ENCODE results near the gene SUMO3. TPM values are rescaled to one million over a fixed set of nuclear protein-coding genes. Genes with fewer than 3 reads are reported as not detected.

Gene SUMO3
- total and polyA plus RNA-seq, 2 of the 13 experiments (the other 11 are each of a cell fraction or from before 2014, with no cell fraction given) = 51.4 to 92.4 TPM

GRCh38 chr21:44847261-44848056 is 29.6 kb upstream of the SUMO3 start (continued):
- TF ChIP-seq AFF4 (CRISPR knock-in tag; IDR thresholded peaks at IDR 0.05) (no peak), ZNF44 (CRISPR knock-in tag; IDR thresholded peaks at IDR 0.05) (no peak), TERF1 (CRISPR knock-in tag; IDR thresholded peaks at IDR 0.05) (no peak), ZBTB46 (CRISPR knock-in tag; IDR thresholded peaks at IDR 0.05; ENCODE audit: borderline replicate concordance) (0 out of 2 replicates have a peak, but pooled peaks have one; percentile 15), HNRNPH1 (optimal IDR thresholded peaks at IDR 0.05; ENCODE audit: low read depth, low read length) (no peak), ZNF281 (CRISPR knock-in tag; IDR thresholded peaks at IDR 0.05; ENCODE audit: borderline replicate concordance) (no peak), DDIT3 (CRISPR knock-in tag; IDR thresholded peaks at IDR 0.05) (no peak), ZGPAT (CRISPR knock-in tag; IDR thresholded peaks at IDR 0.05) (no peak), SRF (IDR thresholded peaks at IDR 0.05; ENCODE audit: low read depth, low read length) (no peak), ZFP36L1 (CRISPR knock-in tag; IDR thresholded peaks at IDR 0.05) (no peak), ZNF878 (CRISPR knock-in tag; IDR thresholded peaks at IDR 0.05) (no peak), HDAC6 (IDR thresholded peaks at IDR 0.05; ENCODE audit: low read depth, low read length) (no peak), ZNF414 (CRISPR knock-in tag; IDR thresholded peaks at IDR 0.05) (0 out of 2 replicates have a peak, but pooled peaks have one; percentile 13), ZC3H13 (CRISPR knock-in tag; IDR thresholded peaks at IDR 0.05) (peak; percentile 79; the same call in 1 of the 2 replicates)
